AG08396 (cell line): ENCODE results near the gene GP9.
A peak's percentile ranks its signal among the peaks of the same experiment; 100 is the strongest.

Source experiments
- DNase-seq: peaks from one replicate; pipeline ENCODE4 v3.0.0; 2012; ENCODE audit warnings: low spot score, mixed read lengths

Gene GP9

GRCh38 chr3:129028866-129029265 is 31.7 kb upstream of the GP9 start:
- no peak for DNase-seq

- DNase-seq, result no peak
Observed at GRCh38 chr3:129030611-129031010, 30.0 kb upstream of the GP9 start.

GRCh38 chr3:129031476-129032215 is 28.9 kb upstream of the GP9 start:
- no peak for DNase-seq

- DNase-seq, result no peak
Observed at GRCh38 chr3:129032716-129033115, 27.9 kb upstream of the GP9 start.

GRCh38 chr3:129033151-129033550 is 27.4 kb upstream of the GP9 start:
- no peak for DNase-seq

- no peak for DNase-seq
Observed at GRCh38 chr3:129033633-129034321, 26.8 kb upstream of the GP9 start.

- peak; percentile 63 for DNase-seq
Observed at GRCh38 chr3:129034642-129035041, 25.9 kb upstream of the GP9 start.

- no peak for DNase-seq
Observed at GRCh38 chr3:129035360-129036221, 25.0 kb upstream of the GP9 start.

- DNase-seq, result no peak
Observed at GRCh38 chr3:129036222-129037092, 24.1 kb upstream of the GP9 start.

GRCh38 chr3:129037093-129037419 is 23.5 kb upstream of the GP9 start:
- no peak for DNase-seq

GRCh38 chr3:129038121-129038855 is 22.3 kb upstream of the GP9 start:
- DNase-seq, result no peak

GRCh38 chr3:129039271-129040038 is 21.1 kb upstream of the GP9 start:
- no peak for DNase-seq

- no peak for DNase-seq
Observed at GRCh38 chr3:129040039-129040336, 20.6 kb upstream of the GP9 start.

- DNase-seq, result no peak
Observed at GRCh38 chr3:129040579-129041300, 19.8 kb upstream of the GP9 start.

- DNase-seq, result no peak
Observed at GRCh38 chr3:129045675-129046036, 14.9 kb upstream of the GP9 start.

- no peak for DNase-seq
Observed at GRCh38 chr3:129046037-129046731, 14.4 kb upstream of the GP9 start.

- DNase-seq, result no peak
Observed at GRCh38 chr3:129046732-129047552, 13.6 kb upstream of the GP9 start.

GRCh38 chr3:129047553-129047839 is 13.1 kb upstream of the GP9 start:
- DNase-seq, result no peak
